ENCODE measurements around the gene WDR27.

DNA sequence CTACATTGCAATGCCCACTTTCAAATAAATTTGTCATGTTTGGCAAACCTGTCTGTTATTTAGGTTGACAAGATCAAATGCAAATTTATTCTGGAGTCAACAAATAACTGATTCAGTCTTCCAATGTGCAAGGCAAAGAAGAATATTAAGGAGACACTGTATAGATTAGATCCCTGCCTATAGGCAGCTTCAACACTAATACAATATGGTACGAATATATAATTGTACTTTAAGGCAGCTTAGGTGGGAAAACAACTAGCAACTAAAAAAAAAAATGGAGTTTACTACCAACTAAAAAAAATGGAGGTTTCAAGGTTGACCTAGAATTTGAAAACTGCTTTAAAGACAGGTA is 24.2 kb upstream of the WDR27 start:
- TF ChIP-seq RNF2 (IDR thresholded peaks at IDR 0.05; ENCODE audit: borderline replicate concordance, low read depth) = no peak
- TF ChIP-seq REST (IDR thresholded peaks at IDR 0.05) = no peak
- no peak for TF ChIP-seq CTCF (IDR thresholded peaks at IDR 0.05)
- TF ChIP-seq POLR2A (IDR thresholded peaks at IDR 0.05; ENCODE audit: low read length) = no peak
- no peak for TF ChIP-seq USF2 (IDR thresholded peaks at IDR 0.05)
- TF ChIP-seq EP300 (IDR thresholded peaks at IDR 0.05) = no peak
- TF ChIP-seq, protein P1, sequence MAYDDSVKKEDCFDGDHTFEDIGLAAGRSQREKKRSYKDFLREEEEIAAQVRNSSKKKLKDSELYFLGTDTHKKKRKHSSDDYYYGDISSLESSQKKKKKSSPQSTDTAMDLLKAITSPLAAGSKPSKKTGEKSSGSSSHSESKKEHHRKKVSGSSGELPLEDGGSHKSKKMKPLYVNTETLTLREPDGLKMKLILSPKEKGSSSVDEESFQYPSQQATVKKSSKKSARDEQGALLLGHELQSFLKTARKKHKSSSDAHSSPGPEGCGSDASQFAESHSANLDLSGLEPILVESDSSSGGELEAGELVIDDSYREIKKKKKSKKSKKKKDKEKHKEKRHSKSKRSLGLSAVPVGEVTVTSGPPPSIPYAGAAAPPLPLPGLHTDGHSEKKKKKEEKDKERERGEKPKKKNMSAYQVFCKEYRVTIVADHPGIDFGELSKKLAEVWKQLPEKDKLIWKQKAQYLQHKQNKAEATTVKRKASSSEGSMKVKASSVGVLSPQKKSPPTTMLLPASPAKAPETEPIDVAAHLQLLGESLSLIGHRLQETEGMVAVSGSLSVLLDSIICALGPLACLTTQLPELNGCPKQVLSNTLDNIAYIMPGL (CRISPR knock-in tag; IDR thresholded peaks at IDR 0.05; ENCODE audit: borderline replicate concordance) = no peak
- TF ChIP-seq MYC (IDR thresholded peaks at IDR 0.05; ENCODE audit: borderline replicate concordance, low read length) = no peak
- no peak for TF ChIP-seq RCOR1 (IDR thresholded peaks at IDR 0.05; ENCODE audit: low read depth, low read length)
